GM12891 (cell line): Measurements from ENCODE around the gene FAIM.

ENCODE experiments used
- DNase-seq: peaks from one replicate; pipeline ENCODE4 v3.0.0; 2011; ENCODE audit warnings: low spot score; ENCODE audit not compliant: insufficient read length
- FAIRE-seq: peaks from 2 replicates; lab custom pipeline; 2011; peaks lifted over from hg19 to GRCh38; lab: Jason Lieb, UNC
- PAX5 ChIP-seq: IDR thresholded peaks from 2 replicates; pipeline ENCODE4 v1.6.1; 2011; ENCODE audit warnings: low read length, moderate library complexity, mild to moderate bottlenecking; ENCODE audit not compliant: insufficient read depth, severe bottlenecking
- POLR2A ChIP-seq: IDR thresholded peaks from 2 replicates; pipeline ENCODE4 v1.6.1; 2011; ENCODE audit warnings: low read depth, low read length, control low read depth
- POLR2AphosphoS5 ChIP-seq: IDR thresholded peaks from 2 replicates; pipeline ENCODE4 v1.6.1; 2011; ENCODE audit warnings: low read depth, low read length, control low read depth
- POU2F2 ChIP-seq: IDR thresholded peaks from 2 replicates; pipeline ENCODE4 v1.6.1; 2011; ENCODE audit warnings: low read depth, mild to moderate bottlenecking, control low read depth, low read length, moderate library complexity
- SPI1 ChIP-seq: IDR thresholded peaks from 2 replicates; pipeline ENCODE4 v1.6.1; 2011; ENCODE audit warnings: low read depth, low read length, control low read depth
- TAF1 ChIP-seq: IDR thresholded peaks from 2 replicates; pipeline ENCODE4 v1.6.1; 2011; ENCODE audit warnings: low read depth, low read length, control low read depth

Gene FAIM

DNA sequence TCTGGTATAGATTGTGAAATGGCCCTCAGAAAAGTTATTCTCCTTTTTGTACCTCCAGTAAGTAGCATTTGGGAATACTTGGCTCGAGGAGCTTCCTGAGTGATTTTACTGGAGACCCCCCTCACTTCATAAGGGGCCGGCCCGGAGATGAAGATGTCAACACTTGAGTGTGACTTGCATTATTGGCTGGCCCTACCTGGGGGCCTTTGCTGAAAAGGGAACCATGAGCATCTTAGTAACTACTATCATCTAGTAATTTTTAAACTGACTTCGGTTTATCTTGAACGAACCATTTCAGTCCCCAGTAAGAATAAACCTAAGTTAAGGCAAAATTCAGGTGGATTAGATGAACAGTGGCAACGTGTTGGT lies 1.3 kb downstream of the FAIM start:
- no peak for FAIRE-seq
- no peak for TF ChIP-seq TAF1
- TF ChIP-seq POLR2AphosphoS5, result no peak
- no peak for TF ChIP-seq SPI1
- no peak for TF ChIP-seq PAX5
- no peak for TF ChIP-seq POLR2A
- TF ChIP-seq POU2F2, result no peak

GRCh38 chr3:138615462-138615861 lies 6.9 kb downstream of the FAIM start:
- FAIRE-seq (no peak), DNase-seq (no peak)
- TF ChIP-seq SPI1, result no peak
- TF ChIP-seq POU2F2, result no peak

More for the DNA sequence above, 1.3 kb downstream of the FAIM start:
- DNase-seq, result no peak

- TF ChIP-seq PAX5 (no peak), POLR2A (no peak)
- DNase-seq, result no peak
- no peak for FAIRE-seq
These were observed 11.9 kb downstream of the FAIM start for GRCh38 chr3:138620431-138620830.

- no peak for FAIRE-seq
- TF ChIP-seq POLR2A (no peak), POLR2AphosphoS5 (no peak), PAX5 (no peak), POU2F2 (no peak), TAF1 (no peak)
- DNase-seq, result no peak
These were observed 15.9 kb downstream of the FAIM start for GRCh38 chr3:138624518-138624917.

GRCh38 chr3:138625707-138626365 lies 17.3 kb downstream of the FAIM start:
- no peak for FAIRE-seq
- TF ChIP-seq POLR2A, result no peak
- no peak for TF ChIP-seq TAF1
- TF ChIP-seq PAX5, result no peak
- no peak for TF ChIP-seq POLR2AphosphoS5
- TF ChIP-seq SPI1, result no peak
- TF ChIP-seq POU2F2, result no peak
- no peak for DNase-seq

GRCh38 chr3:138629526-138629925 lies 21.0 kb downstream of the FAIM start:
- no peak for FAIRE-seq
- DNase-seq, result no peak
- TF ChIP-seq POLR2A (no peak), POLR2AphosphoS5 (no peak), POU2F2 (no peak), SPI1 (no peak), TAF1 (no peak), PAX5 (no peak)

- TF ChIP-seq POLR2A, result no peak
- DNase-seq (no peak), FAIRE-seq (no peak)
These were observed 30.1 kb downstream of the FAIM start for GRCh38 chr3:138638641-138639040.

GRCh38 chr3:138640537-138640936 lies 32.0 kb downstream of the FAIM start:
- FAIRE-seq (no peak), DNase-seq (no peak)
- TF ChIP-seq SPI1, result no peak
- no peak for TF ChIP-seq POLR2A
- no peak for TF ChIP-seq POLR2AphosphoS5
- TF ChIP-seq TAF1, result no peak

GRCh38 chr3:138642226-138642926 lies 33.8 kb downstream of the FAIM start:
- DNase-seq (no peak), FAIRE-seq (no peak)
- no peak for TF ChIP-seq TAF1
- no peak for TF ChIP-seq PAX5
- no peak for TF ChIP-seq POLR2A
- no peak for TF ChIP-seq POLR2AphosphoS5
- TF ChIP-seq SPI1, result no peak
- no peak for TF ChIP-seq POU2F2

DNA sequence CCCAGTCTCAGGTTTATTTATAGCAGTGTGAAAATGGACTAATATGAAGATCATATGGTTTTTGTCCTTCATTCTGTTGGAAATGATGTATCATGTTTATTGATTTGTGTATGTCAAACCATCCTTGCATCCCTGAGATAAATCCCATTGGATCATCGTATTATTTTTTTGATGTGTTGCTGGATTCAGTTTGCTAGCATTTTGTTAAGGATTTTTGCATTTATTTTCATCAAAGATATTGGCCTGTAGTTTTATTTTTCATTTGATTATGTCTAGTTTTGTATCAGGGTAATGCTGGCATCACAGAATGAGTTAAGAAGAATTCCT lies 34.3 kb downstream of the FAIM start:
- no peak for DNase-seq

More for the DNA sequence above, 34.3 kb downstream of the FAIM start:
- TF ChIP-seq TAF1 (no peak), POLR2A (no peak), PAX5 (no peak), POU2F2 (no peak), POLR2AphosphoS5 (no peak), SPI1 (no peak)
- FAIRE-seq, result no peak
